Measurements from ENCODE around the gene PPFIA2.
"Not testable (repeated sequence)": the region's sequence is repeated elsewhere in the genome, so short reads cannot be mapped to it uniquely, and the experiment has no call there.

PPFIA2 gene

DNA sequence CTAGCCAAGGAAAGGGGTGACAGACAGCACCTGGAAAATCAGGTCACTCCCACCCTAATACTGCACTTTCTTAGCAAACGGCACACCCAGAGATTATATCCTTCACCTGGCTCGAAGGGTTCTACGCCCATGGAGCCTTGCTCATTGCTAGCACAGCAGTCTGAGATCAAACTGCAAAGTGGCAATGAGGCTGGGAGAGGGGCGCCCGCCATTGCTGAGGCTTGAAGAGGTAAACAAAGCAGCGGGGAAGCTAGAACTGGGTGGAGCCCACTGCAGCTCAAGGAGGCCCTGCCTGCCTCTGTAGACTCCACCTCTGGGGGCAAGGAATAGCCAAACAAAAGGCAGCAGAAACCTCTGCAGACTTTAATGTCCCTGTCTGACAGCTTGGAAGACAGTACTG lies 99.8 kb downstream of the PPFIA2 start:
- not testable (repeated sequence) for DNase-seq

DNA sequence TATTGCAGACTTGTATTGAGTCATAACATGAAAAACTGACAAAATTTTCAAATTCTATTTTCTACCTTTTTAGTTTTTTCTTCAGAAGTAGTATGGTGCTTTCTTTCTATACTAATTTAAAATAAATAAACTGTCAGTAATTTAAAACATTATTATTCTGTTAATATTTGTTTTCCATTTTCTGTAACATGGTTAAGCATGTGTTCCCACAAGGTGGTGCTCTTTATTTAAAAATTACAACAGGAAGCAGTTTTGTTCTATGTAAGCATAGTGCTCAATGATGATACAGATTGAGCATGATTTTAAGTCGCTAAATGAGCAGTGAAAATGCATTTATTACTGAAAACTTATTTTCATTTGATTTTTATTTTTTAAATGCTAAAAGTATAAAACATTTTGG lies 114.6 kb downstream of the PPFIA2 start:
- peak; percentile 69 for DNase-seq

DNA sequence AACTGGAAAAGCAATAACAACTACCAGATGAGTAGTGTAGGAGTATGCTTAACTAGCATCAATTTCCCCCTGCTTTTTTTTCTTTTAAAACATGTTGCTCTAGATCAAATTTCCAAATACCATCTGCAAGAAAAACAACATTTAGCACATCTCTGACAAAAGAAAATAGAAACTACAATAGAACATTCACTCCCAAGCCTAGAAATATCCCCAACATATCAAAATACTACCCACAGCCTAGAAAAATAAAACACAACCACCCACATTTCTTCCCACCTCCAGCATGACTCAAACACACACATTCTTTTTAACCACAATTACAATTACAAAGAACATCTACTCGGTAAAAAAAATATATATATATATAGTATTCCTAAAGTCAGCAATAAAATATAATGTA lies 120.0 kb downstream of the PPFIA2 start:
- no peak for DNase-seq

DNA sequence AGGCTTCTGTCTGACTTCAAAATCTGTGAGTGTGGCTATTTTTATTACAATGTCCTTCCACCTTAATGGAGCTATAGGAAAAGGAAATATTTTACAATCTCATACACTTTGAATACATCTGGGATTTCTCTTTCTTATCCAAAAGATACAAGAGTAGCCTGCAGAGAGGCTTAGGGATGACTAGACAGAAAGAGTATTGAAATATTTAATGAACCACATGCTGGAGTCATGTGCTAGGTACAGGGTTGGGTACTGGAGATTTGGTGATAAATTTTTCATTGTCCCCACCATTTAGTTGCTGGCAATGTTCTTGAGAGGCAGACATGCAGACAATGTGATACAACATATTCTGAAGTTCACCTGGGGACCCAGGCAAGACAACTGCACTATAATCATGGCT lies 126.0 kb downstream of the PPFIA2 start:
- no peak for DNase-seq

DNA sequence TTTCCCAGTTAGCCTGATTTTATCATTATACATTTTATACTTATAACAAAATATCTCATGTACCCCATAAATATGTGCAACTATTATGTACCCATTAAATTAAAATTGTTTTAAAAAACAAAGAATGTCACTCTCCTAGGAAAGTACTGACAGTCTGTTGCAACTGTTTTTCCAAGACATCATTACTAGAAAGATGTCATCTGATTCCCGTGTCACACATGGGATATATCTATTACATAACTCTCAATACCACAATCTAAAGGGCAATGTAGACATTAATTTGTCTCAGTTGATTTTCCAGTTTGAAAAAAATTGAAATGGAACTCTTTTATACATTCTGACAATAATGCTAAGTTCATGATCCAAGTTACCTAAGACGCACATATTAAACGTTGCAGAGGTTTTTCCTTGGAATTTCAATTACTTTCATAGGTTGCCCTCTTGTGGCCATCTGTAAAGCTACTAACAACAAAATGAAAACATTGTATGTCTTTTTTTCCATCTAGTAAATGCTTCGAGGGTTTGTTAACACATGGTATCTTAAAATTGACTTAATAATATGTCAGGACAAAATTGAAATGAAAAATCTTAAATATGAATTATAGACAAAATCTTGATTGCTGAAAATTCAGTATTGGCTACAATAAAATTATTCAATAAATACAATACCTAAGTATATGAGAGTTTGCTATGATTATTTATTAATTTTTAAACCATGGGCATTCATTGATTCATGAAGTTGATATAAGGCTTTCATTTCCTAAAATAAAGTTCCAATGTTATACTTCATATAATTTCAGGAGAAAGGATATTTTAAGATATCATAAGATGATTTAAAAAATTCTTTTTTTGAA lies 131.6 kb downstream of the PPFIA2 start:
- DNase-seq, result peak; percentile 9

DNA sequence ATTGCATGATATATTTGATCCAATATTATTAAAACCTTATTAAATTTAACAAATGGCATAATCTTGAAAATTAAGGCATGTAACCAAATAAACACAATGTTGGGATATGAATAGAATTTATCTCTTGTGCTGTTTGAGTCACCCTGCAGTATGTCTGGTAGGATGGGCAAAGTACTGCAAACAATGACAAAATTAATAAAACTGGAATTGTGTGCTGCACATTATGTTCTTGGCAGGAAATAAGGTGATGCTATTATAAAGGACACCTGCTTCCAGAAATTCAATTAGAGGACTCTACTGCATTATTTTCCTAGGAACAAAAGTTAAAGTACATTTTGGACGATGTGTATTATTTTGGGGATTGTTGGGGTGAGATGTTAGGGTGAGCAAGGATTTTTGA lies 132.7 kb downstream of the PPFIA2 start:
- no peak for DNase-seq

DNA sequence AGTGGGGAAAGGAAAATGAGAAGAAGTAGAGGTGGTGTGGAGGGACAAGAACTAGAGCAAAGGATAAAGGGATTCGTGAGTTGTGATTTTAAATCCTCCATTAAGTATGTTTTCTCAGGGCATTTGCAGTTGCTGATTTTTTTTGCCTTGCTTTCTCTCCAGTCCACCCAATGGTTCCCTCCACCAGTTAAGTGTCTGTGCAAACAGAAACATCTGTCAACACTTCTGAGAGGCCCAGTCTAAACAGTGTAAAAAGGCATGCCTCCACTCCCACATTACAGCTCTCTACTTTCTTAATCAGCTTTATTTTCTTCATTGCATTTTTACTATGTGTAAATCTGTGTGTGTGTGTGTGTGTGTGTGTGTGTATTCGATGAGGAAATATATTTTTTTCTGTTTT lies 141.2 kb downstream of the PPFIA2 start:
- no peak for DNase-seq

DNA sequence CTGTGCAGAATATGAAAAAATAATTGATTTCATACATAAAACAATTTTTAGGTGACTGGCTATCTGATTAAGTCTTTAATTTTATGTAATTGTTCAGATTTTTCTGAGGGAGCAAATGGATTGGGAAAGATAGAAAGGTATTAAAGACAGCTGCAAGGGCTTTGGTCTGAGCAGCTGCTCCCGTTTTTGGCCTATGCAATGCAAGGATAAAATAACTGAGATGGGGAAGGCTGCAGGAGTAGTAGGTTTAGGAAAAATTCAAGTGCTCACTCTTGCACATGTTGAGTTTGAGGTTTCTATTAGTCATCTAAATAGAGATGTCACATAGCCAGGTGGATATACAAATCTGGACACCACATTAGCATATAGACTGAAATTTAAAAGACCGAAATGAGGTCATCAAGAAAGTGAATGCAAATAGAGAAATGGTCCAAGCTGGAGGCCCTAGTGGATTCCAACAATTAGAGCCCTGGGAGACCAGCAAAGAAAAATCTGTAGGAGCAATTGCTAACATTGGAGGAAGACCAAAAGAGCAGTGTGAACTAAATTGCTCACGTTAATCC lies 144.0 kb downstream of the PPFIA2 start:
- no peak for DNase-seq

DNA sequence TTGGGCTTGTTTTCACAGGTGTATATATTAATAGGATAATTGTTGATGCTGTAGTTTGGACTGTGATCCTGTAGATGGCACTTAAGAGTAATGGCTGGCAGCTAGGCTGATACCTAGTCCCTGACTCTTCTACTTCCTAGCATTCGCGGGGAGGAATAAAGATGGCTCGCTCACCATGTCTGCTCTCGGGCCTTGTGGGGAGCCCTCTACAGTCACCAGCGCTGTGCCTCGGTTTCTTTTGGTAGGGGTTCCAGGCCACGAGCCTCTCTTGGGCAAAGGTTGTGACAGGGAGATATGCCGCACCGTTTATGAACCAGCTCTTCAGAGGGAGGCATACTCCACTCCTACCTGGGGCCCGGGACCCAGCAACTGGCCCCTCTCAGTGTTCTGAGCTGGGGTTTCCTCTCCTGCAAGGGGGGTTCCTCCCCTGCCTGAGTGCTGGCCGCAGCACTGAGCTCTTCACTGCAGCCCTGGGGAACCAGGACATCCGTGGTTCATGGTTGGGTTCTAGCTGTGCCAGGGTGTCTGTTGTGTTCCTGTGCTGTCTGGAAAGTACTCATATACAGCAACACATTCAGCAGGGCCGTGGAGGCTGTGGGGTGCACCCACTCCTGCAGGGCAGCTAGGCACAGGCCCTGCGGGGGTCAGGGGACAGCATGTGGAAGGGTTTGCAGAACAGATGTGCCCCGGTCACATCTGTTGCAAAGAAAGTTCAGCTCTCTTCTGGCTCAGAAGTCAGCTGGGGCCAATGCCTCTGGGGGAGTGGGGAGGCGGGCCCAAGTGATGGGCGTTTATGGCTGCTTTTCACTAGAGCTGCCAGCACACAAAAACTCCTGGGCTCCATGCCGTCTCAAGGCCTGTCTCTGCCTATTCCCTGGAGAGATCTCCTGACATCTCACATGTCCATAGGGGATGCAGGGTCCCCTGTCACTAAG lies 147.9 kb downstream of the PPFIA2 start:
- DNase-seq, result no peak

DNA sequence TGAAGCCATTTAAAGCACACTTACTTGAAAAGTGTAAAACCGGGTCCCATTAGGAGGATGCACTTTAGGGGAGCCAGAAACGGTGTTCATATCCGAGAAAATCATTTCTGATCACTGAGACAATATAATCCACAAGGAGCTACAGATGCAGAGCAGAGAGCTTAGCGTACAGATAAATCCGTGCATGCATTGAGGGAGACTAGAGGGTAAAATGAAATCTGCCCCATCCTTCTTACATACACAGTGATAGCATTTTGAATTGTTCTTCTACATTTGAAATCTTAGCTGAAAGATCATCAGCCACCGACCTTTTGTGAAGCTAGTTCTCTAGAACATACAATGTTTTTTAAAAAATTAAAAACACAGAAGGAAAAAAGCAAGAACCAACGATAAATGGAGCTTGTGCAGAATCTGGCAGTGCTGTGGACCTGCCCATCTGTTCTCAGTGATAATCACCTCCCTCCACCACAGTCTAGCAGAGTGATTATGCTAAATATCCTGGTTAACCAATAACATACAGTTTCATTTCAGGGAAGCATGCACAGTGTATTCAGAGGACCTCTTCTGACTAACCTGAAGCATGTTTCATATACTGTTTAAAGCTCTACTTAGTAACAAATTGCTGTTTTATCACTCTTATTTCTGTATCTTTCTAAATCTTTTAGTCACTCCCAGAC lies 161.1 kb downstream of the PPFIA2 start:
- DNase-seq, result peak; percentile 22

DNA sequence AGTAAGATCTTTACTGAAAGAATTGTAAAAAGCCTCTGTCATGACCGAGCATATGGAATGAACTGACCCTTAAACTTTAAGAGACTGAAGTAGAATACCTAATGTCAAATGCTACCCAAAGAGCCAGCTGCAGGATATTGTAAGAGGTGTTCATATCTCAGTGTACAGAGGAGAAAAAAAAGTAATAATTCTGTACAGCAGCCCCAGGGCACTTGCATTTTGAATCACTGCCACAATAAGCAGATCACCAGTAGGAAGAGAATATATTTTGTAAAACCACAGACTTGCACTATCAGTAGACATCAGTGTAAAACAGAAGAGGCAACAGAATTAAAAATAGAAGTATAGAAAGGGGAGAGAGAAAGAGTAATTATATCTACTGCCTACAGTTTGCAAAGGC lies 162.6 kb downstream of the PPFIA2 start:
- DNase-seq, result no peak

DNA sequence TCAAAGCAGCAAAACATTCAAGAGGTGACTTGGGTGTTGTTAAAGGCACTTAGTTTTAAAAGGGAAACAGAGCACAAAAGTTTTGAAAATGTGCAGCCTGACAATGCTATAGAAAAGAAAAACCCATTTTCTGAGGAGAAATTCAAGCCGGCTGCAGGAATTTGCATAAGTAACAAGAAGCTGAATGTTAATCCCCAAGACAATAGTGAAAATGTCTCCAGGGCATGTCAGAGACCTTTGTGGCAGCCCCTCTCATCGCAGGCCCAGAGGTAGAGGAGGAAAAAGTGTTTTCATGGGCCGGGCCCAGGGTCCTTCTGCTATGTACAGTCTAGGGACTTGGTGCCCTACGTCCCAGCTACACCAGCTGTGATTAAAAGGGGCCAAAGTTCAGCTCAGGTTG lies 167.9 kb downstream of the PPFIA2 start:
- DNase-seq, result no peak

DNA sequence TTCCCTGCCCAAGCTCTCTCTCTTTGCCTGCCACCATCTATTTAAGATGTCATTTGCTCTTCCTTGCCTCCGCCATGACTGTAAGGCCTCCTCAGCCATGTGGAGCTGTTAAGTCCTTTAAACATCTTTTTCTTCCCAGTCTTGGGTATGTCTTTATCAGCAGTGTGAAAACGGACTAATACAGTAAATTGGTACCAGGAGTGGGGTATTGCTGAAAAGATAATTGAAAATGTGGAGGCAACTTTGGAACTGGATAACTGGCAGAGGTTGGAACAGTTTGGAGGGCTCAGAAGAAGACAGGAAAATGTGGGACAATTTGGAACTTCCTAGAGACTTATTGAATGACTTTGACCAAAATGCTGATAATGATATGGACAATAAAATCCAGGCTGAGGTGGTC lies 168.4 kb downstream of the PPFIA2 start:
- DNase-seq, result not testable (repeated sequence)

DNA sequence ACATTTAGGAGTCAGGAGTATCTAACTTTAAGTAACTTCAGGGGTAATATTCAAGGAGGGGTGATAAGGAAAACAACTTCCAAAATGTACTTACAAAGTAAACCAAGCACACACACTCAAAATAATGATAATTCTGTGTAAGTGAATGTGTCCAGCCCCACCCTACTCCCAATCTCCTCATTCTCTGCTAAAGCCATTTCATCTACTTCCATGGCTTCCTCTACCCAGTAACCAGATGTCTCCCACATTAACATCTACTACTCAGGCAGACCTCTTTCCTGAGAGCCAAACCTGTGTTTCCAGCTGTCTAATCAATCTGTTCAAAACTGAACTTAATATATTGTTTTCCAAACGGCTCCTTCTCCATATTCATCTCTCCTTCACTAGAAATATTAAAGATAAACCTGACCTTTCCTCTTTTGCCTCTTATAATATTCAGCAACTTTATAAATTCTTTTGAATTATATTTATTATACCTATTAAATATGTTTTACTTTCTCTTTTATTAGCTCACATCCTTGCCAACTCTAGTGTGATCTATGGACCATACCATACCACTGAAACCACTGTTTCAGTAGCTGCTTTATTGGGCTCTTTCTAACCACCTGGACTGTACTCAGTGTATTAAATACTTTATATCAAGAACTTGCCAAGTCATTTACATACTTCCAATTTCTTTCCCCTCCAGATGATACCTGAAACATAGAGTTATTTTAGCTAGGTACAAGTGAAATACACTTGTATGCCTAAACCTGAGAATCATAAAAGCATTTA lies 170.7 kb downstream of the PPFIA2 start:
- DNase-seq, result no peak

DNA sequence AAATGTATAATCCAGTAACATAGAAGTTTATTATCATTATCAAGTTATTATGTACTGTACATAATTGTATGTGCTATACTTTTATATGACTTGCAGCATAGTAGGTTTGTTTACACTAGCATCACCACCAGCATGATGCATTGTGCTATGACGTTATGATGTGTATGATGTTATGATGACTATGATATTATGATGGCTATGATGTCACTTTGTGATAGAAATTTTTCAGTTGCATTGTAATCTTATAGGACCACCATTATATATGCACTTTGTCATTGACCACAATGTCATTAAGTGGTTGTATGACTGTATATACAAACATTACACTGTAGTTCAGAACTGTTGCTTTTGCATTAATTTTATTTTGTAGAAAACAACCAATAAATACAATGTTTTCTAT lies 173.4 kb downstream of the PPFIA2 start:
- no peak for DNase-seq

DNA sequence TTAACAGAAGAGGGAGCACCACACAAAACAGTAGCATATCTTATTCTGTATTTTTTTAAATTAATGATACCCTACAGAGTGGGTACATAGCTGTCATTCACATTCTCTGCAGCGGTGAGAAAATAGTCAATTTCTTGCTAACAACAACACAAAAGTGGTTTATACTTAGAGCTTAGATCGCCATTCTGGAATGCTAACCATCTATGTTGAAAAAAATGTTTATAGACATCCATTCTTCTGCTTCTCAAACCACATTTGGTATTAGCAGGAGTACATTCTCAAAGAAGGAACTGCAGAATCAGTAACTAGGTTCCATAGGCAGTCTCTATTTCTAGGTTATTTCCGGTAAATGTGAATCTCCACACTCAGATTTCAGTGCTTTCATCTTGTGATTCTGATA lies 185.9 kb downstream of the PPFIA2 start:
- DNase-seq, result no peak

DNA sequence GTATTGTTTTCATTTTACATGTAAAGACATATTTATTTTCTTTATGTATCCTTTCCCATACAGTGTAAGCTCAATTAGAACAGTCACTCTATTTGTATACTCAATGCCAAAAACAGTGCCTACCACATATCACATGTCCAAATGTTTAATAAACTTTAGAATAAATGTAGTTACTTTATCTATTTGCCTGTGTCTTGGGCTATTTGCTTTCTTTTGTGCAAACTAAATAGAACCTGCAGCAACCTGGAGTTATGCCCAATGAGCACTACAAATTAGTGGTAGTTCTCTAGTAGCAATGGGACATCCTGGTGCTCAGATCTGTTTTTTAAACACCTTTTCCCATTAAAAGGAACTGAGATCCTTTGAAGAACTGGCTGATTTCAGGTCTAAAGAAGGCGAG lies 186.7 kb downstream of the PPFIA2 start:
- DNase-seq, result no peak

DNA sequence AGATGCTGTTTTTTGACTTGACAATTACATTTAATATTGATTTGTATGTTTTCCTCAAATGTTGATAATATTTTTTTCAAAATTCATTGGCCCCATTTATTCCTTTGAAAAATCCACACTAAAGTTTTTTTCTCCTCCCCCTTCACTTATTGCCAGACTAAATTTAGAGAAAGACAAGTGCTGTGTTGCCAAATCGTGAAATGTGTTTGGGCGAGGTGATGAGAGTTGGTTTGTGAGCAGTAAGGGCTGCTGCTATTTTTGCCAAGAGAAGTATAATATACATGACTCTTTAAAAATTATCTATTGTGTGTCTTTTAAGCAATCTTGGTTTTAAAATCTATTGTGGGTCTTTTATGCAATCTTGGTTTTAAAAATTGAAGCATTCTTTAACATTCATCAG lies 188.9 kb downstream of the PPFIA2 start:
- DNase-seq, result no peak

DNA sequence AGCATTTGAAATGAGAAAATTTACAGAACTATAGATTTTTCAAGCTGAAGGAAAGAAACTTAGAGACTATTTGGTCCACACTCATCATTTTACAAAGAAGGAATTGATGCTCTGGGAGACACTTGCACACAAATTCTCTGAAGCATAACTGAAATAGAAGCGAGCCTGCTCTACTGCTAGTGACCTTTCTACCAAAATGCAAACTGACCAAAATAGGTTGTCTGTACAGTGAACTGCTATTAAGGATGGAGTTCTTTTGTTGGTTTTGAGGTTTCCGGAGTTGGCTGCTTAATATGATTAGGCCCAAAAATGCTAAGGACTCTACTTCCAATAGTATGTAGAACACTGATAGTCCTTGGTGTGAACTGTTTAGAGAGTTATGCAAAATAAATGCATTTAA lies 194.9 kb downstream of the PPFIA2 start:
- no peak for DNase-seq

DNA sequence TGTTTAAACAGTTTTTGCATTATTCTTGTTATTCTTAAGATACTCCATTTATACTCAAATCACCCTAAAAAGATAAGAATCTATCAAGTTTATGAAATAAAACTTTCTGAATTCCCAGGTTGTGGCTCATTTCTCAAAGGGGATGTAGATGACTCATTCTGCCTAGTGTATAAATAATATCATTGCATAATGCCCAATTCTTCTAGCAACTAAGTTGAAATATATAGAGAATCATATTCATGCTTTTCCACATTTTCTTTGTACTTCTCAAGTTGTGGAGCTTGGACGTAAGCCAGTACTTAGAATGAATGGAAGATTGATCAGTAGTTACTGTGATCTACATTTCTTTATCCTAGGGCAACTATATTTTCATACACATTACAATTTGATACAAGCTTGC lies 201.1 kb downstream of the PPFIA2 start:
- DNase-seq, result no peak

DNA sequence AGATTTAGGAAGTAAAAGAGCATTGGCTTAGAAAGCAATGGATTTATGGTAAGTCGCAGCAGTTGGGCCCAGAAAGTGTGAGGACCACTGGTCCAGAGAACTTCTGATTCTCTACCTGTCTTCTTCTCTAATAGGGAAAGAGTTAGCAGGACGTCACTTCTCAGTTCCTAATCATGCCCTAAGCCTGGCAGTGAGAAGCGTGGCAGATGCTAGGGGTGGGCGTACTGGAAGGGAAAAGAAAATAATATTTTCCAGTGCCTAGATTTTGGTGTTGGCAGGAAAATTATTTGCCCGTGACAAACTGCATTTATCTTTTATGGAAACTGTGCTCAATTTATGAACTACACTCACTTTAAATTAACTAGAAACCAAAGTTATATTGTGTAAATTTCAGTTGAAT lies 212.3 kb downstream of the PPFIA2 start:
- no peak for DNase-seq

DNA sequence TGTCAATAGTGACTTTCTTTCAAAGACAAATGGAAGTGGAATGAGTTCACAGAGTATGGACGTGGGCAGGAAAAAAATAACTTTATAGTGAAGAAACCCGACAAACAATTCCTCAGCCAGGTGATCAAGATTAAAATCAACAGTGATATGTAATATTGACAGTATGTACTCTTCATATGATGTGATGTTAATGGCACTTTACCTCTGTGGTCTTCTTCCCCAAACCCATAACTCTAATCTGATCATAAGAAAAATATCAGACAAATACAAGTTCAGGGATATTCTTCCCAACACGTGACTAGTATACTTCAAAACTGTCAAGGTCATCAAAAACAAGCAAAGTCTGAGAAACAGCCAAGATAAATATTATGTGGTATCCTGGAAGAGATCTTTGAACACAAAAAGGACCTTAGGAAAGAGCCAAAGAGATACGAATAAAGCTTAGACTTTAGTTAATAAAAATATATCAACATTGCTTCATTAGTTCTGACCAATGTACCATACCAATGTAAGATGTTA lies 215.5 kb downstream of the PPFIA2 start:
- DNase-seq, result no peak

Measured in DMS153 (cell line).